LNCAP (cell line): ENCODE results near the gene SLC39A10.

ENCODE experiments used
- TF ChIP-seq, protein P1 (sequence below): fragments of 450-650 bp; IDR thresholded peaks from 2 replicates; pipeline ENCODE4 v1.5.1; 2017; ENCODE audit warnings: mild to moderate bottlenecking

The SLC39A10 gene

DNA sequence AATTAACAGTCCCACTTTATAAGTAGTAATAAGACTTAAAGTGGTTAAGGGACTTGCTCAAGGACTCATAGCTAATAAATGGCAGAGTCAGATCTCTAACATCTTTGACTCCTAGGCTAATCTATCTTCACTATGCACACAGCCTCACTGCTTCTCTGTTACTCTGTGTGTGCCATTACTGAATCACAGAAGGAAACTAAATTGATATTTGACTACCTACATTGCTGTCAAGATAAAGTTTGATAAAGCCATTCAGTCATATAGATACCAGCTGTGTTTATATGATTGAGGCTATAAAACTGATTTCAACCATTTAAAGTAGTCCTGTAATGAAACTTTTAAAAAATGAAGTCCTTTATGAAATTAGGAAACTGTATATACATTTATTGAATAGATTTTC lies 10.9 kb downstream of the SLC39A10 start:
- TF ChIP-seq, protein P1, sequence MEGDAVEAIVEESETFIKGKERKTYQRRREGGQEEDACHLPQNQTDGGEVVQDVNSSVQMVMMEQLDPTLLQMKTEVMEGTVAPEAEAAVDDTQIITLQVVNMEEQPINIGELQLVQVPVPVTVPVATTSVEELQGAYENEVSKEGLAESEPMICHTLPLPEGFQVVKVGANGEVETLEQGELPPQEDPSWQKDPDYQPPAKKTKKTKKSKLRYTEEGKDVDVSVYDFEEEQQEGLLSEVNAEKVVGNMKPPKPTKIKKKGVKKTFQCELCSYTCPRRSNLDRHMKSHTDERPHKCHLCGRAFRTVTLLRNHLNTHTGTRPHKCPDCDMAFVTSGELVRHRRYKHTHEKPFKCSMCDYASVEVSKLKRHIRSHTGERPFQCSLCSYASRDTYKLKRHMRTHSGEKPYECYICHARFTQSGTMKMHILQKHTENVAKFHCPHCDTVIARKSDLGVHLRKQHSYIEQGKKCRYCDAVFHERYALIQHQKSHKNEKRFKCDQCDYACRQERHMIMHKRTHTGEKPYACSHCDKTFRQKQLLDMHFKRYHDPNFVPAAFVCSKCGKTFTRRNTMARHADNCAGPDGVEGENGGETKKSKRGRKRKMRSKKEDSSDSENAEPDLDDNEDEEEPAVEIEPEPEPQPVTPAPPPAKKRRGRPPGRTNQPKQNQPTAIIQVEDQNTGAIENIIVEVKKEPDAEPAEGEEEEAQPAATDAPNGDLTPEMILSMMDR = no peak

GRCh38 chr2:195670191-195670590 lies 13.2 kb downstream of the SLC39A10 start:
- TF ChIP-seq, protein P1 = no peak

- TF ChIP-seq, protein P1 = no peak
Observed at GRCh38 chr2:195671563-195671962, 14.5 kb downstream of the SLC39A10 start.

GRCh38 chr2:195672674-195673073 lies 15.6 kb downstream of the SLC39A10 start:
- TF ChIP-seq, protein P1 = peak; percentile 44; the same call in 1 of the 2 replicates

- TF ChIP-seq, protein P1 = no peak
Observed at GRCh38 chr2:195674491-195675221, 17.6 kb downstream of the SLC39A10 start.

GRCh38 chr2:195675783-195676427 lies 18.9 kb downstream of the SLC39A10 start:
- TF ChIP-seq, protein P1 = no peak

GRCh38 chr2:195677290-195677689 lies 20.3 kb downstream of the SLC39A10 start:
- TF ChIP-seq, protein P1 = no peak
